Memory B cell (primary cell): ENCODE results near the gene CAMK1D.

ENCODE experiments used
- ATAC-seq: fragments of 150-1000 bp; cut with Tn5 transposase; 2 replicates; pipeline ENCODE4 v1.10.0; 2021; ENCODE audit warnings: low read depth, mild to moderate bottlenecking, moderate library complexity
- DNase-seq, 2 donors: peaks; one replicate each; pipeline ENCODE4 v3.0.0; 2022; ENCODE audit warnings: low spot score in 2 of 2
- H3K27ac Mint-ChIP-seq: one replicate; pipeline ENCODE4 v1.8.0; 2022; ENCODE audit warnings: mild to moderate bottlenecking, moderate library complexity, mixed read lengths
- H3K27me3 Mint-ChIP-seq: one replicate; pipeline ENCODE4 v1.8.0; 2022; ENCODE audit warnings: mixed read lengths
- H3K36me3 Mint-ChIP-seq: one replicate; pipeline ENCODE4 v1.8.0; 2022; ENCODE audit warnings: mild to moderate bottlenecking, mixed read lengths
- H3K4me1 Mint-ChIP-seq: one replicate; pipeline ENCODE4 v1.8.0; 2022; ENCODE audit warnings: mixed read lengths
- H3K4me3 Mint-ChIP-seq: one replicate; pipeline ENCODE4 v1.8.0; 2022; ENCODE audit warnings: mild to moderate bottlenecking, moderate library complexity, mixed read lengths
- H3K9me3 Mint-ChIP-seq: one replicate; pipeline ENCODE4 v1.8.0; 2022; ENCODE audit warnings: mixed read lengths

The CAMK1D gene

DNA sequence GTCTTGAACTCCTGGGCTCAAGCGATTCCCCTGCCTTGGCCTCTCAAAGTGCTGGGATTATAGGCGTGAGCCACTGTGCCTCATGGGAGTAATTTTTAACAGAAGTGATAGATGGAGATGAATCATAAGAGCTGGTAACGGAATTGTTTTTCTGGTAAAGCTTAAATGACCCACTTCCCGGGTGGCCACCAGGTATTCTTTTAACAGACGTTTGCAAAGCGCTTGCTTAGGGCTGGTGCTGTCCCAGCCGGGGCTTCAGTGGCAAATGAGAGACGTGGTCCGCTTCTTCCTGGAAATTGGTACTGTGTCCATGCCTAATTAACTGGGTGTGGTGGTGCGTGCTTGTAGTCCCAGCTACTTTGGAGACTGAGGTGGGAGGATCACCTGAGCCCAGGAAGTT is 23.5 kb downstream of the CAMK1D start:
- peaks cover 13% of the 10 kb centered on the region for H3K4me1 Mint-ChIP-seq
- ATAC-seq (no peak), DNase-seq (no peak)

DNA sequence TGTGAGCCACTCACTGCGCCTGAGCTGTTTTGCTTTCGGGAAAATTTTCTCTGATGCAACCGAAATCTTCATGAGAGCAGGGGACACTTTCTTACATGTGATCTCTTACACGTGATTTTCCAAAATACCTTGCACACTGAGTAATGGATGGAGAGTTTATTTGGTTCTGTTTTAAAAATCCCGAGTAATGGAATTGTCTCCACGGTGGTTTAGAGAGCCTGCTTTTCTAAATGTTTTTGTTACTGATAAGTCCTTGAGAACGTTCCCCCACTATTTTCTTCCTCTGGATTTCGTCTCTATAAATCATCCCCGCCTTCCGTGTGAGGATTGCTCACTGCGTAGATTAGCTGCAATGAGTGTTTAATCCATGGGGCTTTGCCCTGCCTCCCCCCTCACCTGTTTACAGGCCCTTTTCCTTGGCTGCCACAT is 25.7 kb downstream of the CAMK1D start:
- H3K4me3 Mint-ChIP-seq, result no peak overlapping the region
- no peak for DNase-seq
- H3K27me3 Mint-ChIP-seq, result no peaks in the 10 kb centered on the region
- no peak overlapping the region for H3K27ac Mint-ChIP-seq
- H3K36me3 Mint-ChIP-seq, result peaks cover 6% of the 10 kb centered on the region
- ATAC-seq, result no peak
- peaks cover 4% of the 10 kb centered on the region for H3K4me1 Mint-ChIP-seq
- H3K9me3 Mint-ChIP-seq, result no peaks in the 10 kb centered on the region

More for the DNA sequence above, 23.5 kb downstream of the CAMK1D start:
- H3K36me3 Mint-ChIP-seq, result peaks cover 8% of the 10 kb centered on the region
- H3K9me3 Mint-ChIP-seq, result no peaks in the 10 kb centered on the region
- H3K27ac Mint-ChIP-seq, result peak overlapping the region; percentile 6
- H3K27me3 Mint-ChIP-seq, result no peaks in the 10 kb centered on the region
- H3K4me3 Mint-ChIP-seq, result no peak overlapping the region

DNA sequence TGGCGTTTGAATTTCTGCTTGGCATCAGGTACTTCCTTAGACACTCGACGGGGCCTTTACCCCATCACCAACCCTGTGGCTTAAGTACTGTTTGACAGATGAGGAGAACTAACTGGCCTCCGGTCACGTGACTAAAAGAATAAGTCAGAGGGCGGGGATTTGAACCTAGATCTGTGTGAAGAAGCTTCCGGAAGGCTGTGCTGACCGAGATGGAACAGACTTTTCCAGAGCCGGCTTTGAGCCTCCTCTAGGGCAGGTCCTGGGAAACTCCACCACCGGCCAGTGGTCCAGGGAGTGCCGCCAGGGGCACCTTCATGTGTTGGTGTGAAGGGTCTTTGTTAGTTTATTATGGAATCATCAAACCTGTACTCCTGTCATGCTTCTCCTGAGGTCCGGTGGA is 26.9 kb downstream of the CAMK1D start:
- ATAC-seq (no peak), DNase-seq (no peak)
- no peaks in the 10 kb centered on the region for H3K9me3 Mint-ChIP-seq
- no peak overlapping the region for H3K27ac Mint-ChIP-seq
- no peaks in the 10 kb centered on the region for H3K27me3 Mint-ChIP-seq
- peaks cover 4% of the 10 kb centered on the region for H3K4me1 Mint-ChIP-seq
- H3K4me3 Mint-ChIP-seq, result no peak overlapping the region
- H3K36me3 Mint-ChIP-seq, result peaks cover 3% of the 10 kb centered on the region

DNA sequence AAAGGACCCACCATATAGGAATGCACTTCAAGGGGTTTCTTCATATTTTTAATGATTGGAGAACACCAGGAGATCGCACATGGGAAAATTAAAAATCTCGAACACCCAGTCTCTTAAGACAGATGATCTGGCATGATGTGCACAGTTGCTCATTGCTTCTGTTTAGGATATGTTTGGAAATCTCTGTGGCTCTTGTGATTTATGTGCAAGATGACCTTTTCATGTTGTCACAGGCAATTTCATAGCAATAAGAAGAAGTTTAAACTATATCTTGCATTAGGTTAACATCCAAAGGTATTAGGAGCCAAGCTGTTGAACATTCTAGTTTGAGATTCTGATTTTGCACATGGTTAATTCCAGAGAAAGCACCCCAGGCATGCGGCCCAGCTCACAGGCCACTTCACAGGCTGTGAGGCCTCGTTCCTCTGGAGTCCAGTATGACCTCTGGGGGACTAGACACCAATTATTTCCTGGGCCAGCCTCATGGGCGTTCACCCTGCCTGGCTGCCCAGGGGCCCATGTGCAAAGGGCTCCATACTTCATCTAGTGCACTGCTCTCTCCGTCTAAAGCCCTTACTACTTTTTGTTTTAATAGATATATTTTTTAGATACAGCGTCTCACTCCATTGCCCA is 28.4 kb downstream of the CAMK1D start:
- DNase-seq (no peak), ATAC-seq (no peak)
- Mint-ChIP-seq H3K27me3 (no peaks in the 10 kb centered on the region), H3K4me1 (peaks cover 2% of the 10 kb centered on the region), H3K4me3 (no peak overlapping the region), H3K9me3 (no peaks in the 10 kb centered on the region), H3K27ac (no peak overlapping the region), H3K36me3 (peaks cover 3% of the 10 kb centered on the region)

DNA sequence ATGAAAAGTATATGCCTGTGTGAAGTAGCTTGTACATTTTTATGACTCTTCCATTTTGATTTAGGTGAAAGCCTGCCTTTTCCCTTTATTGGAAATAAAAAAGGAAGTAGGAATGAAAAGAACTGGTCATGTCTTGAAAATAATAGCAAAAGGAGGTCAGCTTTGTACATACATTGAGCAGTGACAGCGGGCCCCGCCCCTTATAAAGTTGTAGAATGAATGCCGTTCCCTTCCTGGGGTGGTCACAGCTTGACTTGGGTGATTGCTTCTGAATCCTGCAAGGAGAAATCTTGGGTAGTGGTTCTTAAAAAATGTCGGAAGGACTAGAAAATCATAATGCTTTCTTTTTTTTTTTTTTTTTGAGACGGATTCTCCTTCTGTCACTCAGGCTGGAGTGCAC is 31.7 kb downstream of the CAMK1D start:
- H3K9me3 Mint-ChIP-seq, result peaks cover 6% of the 10 kb centered on the region
- peaks cover 6% of the 10 kb centered on the region for H3K4me1 Mint-ChIP-seq
- ATAC-seq, result no peak
- DNase-seq, result no peak
- no peaks in the 10 kb centered on the region for H3K27me3 Mint-ChIP-seq
- H3K4me3 Mint-ChIP-seq, result no peak overlapping the region
- no peak overlapping the region for H3K27ac Mint-ChIP-seq
- peaks cover 4% of the 10 kb centered on the region for H3K36me3 Mint-ChIP-seq

DNA sequence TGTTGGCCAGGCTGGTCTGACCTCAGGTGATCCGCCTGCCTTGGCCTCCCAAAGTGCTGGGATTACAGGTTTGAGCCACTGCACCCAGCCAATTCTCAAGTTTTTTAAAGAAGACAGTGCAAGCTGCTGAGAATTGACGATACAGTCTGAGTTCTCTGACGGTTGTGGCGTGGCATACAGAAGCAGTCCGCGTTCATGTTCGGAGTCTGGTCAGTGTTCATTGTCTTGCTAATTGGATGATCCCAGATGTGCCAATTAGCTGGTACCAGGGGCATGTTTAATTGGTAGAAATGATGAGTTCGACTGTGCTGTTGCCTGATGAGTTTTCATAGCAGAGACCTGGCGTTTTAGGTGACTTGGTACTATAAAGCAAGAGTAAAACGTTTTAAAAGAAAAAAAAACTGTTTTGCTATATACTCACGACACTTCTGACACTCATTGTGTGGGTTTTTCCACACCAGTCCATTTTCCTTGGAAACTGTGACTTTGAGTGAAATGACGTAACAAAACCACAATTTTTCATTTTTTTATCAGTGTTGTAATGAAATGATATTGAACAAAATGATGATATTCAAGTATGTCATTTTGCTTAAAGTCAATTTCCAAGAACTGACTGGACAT is 32.3 kb downstream of the CAMK1D start:
- H3K4me3 Mint-ChIP-seq, result no peak overlapping the region
- no peak for DNase-seq
- H3K4me1 Mint-ChIP-seq, result peaks cover 6% of the 10 kb centered on the region
- no peak for ATAC-seq
- H3K27me3 Mint-ChIP-seq, result no peaks in the 10 kb centered on the region
- H3K9me3 Mint-ChIP-seq, result peaks cover 6% of the 10 kb centered on the region
- no peak overlapping the region for H3K27ac Mint-ChIP-seq
- peaks cover 4% of the 10 kb centered on the region for H3K36me3 Mint-ChIP-seq

DNA sequence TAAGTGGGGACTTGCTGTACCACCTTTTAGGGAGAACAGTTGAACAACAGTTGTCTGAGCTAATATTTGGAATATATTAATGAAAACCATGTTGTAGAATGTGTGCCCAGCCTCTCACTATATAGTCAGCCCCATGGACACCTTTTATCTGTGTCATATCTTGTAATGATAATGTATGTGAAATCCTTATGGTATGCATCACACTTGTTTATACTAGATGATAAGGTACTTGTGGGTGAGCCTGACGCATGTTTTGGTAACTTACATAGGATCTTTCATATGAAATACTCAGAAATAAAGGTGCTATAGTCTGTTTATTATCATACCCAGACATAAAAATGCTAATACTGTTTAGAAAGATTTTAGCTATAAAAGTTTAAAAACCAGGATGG is 32.8 kb downstream of the CAMK1D start:
- Mint-ChIP-seq H3K4me3 (no peak overlapping the region), H3K9me3 (peaks cover 6% of the 10 kb centered on the region), H3K27ac (no peak overlapping the region), H3K36me3 (peaks cover 4% of the 10 kb centered on the region), H3K4me1 (peaks cover 6% of the 10 kb centered on the region), H3K27me3 (no peaks in the 10 kb centered on the region)
- ATAC-seq (no peak), DNase-seq (no peak)

DNA sequence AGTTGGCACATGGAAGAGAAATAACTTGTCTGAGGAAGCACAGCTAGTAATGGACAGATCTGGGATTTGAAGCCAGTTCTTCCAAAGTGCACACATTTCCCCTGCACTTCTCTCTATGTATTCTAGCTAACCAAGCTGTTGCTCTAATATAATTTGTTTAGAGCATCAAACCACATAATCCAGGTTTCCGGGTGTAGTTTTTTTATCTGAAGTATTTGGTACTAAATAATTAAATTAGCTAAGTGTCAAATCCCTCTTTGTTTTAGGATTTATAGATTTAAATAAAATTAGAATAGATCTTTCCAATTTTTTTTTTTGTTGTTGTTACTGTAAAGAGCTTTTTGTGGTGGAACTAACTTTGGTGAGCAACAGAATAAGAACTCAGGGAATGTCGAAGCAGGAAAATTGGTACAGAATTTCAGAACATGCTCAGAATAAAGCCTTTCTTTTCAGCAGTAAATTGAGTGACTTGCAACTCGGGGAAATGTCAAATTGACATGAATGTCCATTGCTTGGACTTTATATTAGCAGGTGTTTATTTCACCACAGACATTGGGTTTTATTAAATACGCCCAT is 33.7 kb downstream of the CAMK1D start:
- H3K4me1 Mint-ChIP-seq, result peaks cover 14% of the 10 kb centered on the region
- H3K27me3 Mint-ChIP-seq, result no peaks in the 10 kb centered on the region
- ATAC-seq (no peak), DNase-seq (no peak)
- H3K9me3 Mint-ChIP-seq, result peaks cover 6% of the 10 kb centered on the region
- H3K27ac Mint-ChIP-seq, result no peak overlapping the region
- H3K4me3 Mint-ChIP-seq, result no peak overlapping the region
- H3K36me3 Mint-ChIP-seq, result peaks cover 4% of the 10 kb centered on the region

DNA sequence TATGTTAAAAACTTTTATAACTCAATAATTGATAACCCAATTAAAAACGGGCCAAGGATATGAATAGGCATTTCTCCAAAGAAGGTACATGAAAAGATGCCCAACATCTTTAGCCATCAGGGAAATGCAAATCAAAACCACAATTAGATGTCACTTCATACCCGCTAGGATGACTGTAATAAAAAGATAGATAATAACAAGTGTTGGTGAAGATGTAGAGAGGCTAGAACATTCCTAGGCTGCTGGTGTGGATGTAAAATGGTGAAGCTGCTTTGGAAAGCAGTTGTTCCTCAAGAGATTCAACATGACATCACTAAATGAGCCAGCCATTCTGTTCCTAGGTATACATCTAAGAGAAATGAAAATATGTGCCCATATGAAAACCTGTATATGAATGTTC is 35.6 kb downstream of the CAMK1D start:
- peaks cover 4% of the 10 kb centered on the region for H3K36me3 Mint-ChIP-seq
- ATAC-seq, result no peak
- peaks cover 6% of the 10 kb centered on the region for H3K9me3 Mint-ChIP-seq
- H3K4me3 Mint-ChIP-seq, result no peak overlapping the region
- H3K4me1 Mint-ChIP-seq, result peaks cover 30% of the 10 kb centered on the region
- H3K27me3 Mint-ChIP-seq, result no peaks in the 10 kb centered on the region
- H3K27ac Mint-ChIP-seq, result no peak overlapping the region
- no peak for DNase-seq

DNA sequence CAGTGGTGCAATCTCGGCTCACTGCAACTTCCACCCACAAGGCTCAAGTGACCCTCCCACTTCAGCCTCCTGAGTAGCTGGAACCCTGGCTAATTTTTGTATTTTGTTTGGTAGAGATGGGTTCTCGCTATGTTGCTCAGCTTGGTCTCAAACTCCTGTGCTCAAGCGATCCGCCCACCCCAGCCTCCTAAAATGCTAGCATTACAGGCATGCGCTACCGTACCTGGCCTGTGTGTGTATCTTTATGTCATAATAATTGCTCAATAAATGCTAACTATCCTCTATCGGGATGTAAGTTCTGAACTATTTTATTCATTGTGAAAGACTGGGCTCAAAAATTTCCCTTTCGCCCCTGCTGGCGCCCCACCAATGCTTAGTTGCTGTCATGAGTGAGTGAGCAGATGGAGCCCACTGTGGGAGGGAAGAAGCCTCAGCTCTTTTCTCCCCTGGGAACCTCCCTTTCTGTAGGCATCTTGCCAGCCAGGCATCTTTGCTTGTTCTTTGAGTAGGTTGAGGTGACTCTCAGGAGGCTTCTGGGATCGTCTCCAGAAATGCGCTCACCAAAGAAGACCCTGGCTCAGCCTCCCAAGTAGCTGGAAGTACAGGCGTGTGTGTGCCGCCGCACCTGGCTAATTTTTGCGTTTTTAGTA is 38.3 kb downstream of the CAMK1D start:
- no peak for ATAC-seq
- Mint-ChIP-seq H3K27me3 (no peaks in the 10 kb centered on the region), H3K27ac (no peak overlapping the region), H3K36me3 (peaks cover 4% of the 10 kb centered on the region), H3K4me3 (no peak overlapping the region), H3K9me3 (peaks cover 6% of the 10 kb centered on the region), H3K4me1 (peaks cover 46% of the 10 kb centered on the region)
- no peak for DNase-seq

DNA sequence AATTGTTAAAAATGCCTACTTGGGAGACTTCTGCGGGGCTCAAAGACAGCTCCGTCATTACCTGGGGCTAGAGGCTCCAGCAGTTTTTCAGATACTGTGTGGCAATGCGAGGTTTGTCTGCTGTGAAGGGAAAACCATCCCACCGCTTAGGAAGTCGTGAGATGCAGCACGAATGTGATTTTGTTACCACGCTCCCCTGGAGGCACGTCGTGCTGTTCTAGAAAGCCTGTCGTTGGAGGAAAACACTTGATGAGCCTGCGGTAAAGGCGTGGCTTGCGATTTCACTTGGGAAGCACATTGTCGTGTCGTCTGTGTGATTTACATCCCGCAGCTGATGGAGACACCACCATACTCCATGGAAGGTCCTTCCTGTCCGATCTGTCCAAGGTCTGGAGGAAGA is 39.3 kb downstream of the CAMK1D start:
- H3K27me3 Mint-ChIP-seq, result no peaks in the 10 kb centered on the region
- no peak for DNase-seq
- peak overlapping the region; percentile 79 for H3K27ac Mint-ChIP-seq
- no peak for ATAC-seq
- peaks cover 48% of the 10 kb centered on the region for H3K4me1 Mint-ChIP-seq
- peaks cover 6% of the 10 kb centered on the region for H3K9me3 Mint-ChIP-seq
- H3K36me3 Mint-ChIP-seq, result peaks cover 6% of the 10 kb centered on the region
- no peak overlapping the region for H3K4me3 Mint-ChIP-seq

DNA sequence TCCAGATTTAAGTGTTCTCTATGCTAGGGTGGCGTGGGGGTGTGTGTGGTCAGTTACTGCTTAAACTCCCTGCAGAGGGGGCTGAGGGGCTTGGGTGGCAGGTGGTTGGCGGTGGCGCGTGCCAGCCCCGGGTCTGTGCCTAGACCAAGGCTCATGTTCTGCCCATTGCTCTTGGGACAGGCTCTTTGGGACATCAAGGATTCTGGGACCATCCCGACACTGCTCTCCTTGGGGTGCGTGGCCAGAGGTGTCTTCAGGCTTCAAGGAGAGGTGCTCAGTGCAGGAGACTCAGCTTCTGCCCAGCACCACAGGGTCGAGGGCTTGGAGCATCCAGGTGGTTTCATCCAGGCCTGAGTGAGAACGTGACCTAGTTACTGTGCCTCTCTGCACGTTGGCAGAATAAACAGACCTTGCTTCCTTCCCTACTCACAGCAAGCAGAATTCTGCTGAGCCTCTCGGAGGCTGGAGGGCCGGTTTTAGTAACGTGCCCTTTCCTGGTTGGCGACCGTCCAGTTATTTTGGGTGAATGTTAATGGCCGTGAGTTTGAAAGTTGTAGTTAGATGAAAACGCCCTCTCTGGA is 39.9 kb downstream of the CAMK1D start:
- DNase-seq, result no peak
- peak overlapping the region; percentile 8 for H3K4me3 Mint-ChIP-seq
- peaks cover 51% of the 10 kb centered on the region for H3K4me1 Mint-ChIP-seq
- H3K36me3 Mint-ChIP-seq, result peaks cover 6% of the 10 kb centered on the region
- peaks cover 5% of the 10 kb centered on the region for H3K9me3 Mint-ChIP-seq
- H3K27ac Mint-ChIP-seq, result peak overlapping the region; percentile 79
- ATAC-seq, result no peak
- no peaks in the 10 kb centered on the region for H3K27me3 Mint-ChIP-seq

DNA sequence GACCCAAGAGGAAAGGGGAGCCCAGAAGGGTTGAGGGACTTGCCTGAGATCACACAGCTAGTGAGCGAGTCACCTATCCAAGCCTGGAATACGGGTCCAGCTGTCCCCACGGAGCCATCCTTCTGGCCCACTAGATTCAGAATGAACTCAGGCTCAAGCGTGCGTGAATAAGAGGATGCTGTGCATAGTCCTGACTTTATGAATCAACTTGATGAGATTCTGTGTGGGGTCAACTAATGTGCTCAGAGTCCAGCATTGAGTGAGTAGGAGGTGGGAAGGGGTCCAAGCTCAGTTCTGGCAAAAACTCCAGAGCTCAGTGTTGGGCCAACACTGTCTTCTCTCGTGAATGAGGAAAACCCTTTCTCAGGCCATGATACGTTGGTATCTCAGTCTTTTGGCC is 41.4 kb downstream of the CAMK1D start:
- H3K9me3 Mint-ChIP-seq, result no peaks in the 10 kb centered on the region
- H3K4me1 Mint-ChIP-seq, result peaks cover 51% of the 10 kb centered on the region
- H3K4me3 Mint-ChIP-seq, result no peak overlapping the region
- H3K27ac Mint-ChIP-seq, result peak overlapping the region; percentile 79
- peaks cover 3% of the 10 kb centered on the region for H3K36me3 Mint-ChIP-seq
- no peak for ATAC-seq
- no peaks in the 10 kb centered on the region for H3K27me3 Mint-ChIP-seq
- DNase-seq, result no peak

DNA sequence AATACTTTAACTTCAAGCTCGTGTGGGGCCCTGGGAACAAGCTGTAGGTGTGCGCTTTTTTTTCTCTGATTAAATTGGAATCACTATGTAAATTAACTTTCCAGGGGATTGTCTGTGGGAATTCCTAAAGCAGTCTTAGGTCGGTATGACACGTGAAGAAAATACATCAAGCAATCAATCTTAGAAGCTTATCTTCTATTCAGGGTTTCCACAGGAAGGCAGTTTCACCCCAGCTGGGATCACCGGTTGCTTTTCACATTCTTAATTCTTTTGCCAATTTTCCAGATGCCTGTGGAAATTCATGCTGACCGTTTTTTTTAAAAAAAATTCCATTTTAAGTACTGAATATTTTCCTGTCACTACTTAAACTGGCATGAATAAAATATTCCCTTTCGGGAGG is 41.9 kb downstream of the CAMK1D start:
- DNase-seq (no peak), ATAC-seq (no peak)
- Mint-ChIP-seq H3K9me3 (no peaks in the 10 kb centered on the region), H3K27ac (peak overlapping the region; percentile 79), H3K36me3 (peaks cover 3% of the 10 kb centered on the region), H3K27me3 (no peaks in the 10 kb centered on the region), H3K4me1 (peaks cover 52% of the 10 kb centered on the region), H3K4me3 (no peak overlapping the region)
